Measurements from ENCODE around the gene PSMD2.

Gene PSMD2

DNA sequence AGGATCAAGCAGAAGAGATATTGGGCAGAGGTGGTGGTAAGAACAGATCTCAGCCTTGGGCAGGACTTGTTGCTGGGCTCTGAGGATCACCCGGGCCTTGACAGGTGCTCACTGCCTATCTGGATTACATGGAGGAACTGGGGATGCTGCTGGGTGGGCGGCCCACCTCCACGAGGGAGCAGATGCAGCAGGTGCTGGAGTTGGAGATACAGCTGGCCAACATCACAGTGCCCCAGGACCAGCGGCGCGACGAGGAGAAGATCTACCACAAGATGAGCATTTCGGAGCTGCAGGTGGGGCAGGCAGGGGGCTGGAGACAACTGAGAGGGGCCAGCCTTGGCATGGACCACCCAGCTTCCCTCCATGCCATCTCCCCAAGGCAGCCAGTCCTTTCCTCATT, 15.4 kb upstream of the PSMD2 start:
- no peak for DNase-seq

GRCh38 chr3:184284696-184285095, 14.3 kb upstream of the PSMD2 start:
- DNase-seq, result peak in 1 of 2 donors; percentile 9

- peak; percentile 34 to 59 for DNase-seq
These were observed 9.6 kb upstream of the PSMD2 start for GRCh38 chr3:184289426-184289938.

GRCh38 chr3:184290331-184290730, 8.7 kb upstream of the PSMD2 start:
- DNase-seq, result no peak

DNA sequence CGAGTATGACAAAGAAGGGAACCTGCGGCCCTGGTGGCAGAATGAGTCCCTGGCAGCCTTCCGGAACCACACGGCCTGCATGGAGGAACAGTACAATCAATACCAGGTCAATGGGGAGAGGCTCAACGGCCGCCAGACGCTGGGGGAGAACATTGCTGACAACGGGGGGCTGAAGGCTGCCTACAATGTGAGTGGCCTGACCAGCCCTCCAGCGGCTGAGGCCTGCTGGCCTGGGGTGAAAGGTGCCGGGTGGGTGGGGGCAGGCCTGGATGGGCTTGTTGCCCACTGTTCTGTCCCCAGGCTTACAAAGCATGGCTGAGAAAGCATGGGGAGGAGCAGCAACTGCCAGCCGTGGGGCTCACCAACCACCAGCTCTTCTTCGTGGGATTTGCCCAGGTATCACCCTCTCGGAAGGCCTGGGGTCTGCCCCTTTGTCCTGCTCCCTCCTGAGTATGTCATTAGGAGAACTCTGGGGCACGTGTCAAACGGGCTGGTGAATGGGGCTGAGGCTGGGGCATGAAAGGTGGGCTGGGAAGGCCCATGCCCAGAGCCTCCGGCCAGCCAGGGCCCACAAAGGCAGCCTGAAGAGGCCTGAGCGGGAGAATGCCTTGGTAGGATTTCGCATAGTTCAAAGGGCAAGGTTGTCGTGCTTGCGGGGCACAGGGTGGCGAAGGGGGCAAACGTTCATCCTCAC, 7.8 kb upstream of the PSMD2 start:
- no peak for DNase-seq

DNA sequence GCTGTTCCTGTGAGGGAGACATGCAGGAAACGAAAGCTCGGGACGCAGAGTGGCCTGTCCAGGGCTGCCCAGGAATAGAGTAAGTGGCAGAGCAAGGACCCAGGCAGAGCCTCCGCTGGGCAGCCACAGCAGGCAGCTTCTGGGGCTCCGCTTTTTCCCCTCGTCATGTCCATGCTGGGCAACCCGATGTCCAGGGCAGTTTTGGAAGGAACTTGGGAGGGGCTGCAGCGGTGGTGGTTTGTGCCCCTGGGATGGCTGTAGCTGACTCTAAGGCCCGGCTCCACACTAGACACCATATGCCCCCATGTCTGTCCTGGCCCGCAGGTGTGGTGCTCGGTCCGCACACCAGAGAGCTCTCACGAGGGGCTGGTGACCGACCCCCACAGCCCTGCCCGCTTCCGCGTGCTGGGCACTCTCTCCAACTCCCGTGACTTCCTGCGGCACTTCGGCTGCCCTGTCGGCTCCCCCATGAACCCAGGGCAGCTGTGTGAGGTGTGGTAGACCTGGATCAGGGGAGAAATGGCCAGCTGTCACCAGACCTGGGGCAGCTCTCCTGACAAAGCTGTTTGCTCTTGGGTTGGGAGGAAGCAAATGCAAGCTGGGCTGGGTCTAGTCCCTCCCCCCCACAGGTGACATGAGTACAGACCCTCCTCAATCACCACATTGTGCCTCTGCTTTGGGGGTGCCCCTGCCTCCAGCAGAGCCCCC, 7.1 kb upstream of the PSMD2 start:
- DNase-seq, result no peak

GRCh38 chr3:184295771-184296170, 3.3 kb upstream of the PSMD2 start:
- no peak for DNase-seq

- no peak for DNase-seq
These were observed 2.4 kb upstream of the PSMD2 start for GRCh38 chr3:184296616-184297015.

- DNase-seq, result no peak
These were observed 692 bp downstream of the PSMD2 start for GRCh38 chr3:184299488-184300377.

DNA sequence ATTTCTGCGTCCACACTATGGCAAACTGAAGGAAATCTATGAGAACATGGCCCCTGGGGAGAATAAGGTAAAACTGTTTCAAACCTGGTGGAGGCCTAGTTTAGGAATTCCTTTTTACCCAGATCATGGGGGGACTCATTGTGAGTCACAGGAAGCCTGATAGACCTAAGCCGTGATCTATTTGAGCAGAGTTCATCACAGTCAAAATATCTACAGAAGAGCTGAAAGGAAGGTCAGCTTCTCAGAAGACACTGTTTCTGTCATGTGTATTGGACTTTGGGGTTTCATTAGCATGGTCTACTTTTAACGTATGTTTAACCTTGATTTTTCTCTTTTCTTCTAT, 1.3 kb downstream of the PSMD2 start:
- no peak for DNase-seq

DNA sequence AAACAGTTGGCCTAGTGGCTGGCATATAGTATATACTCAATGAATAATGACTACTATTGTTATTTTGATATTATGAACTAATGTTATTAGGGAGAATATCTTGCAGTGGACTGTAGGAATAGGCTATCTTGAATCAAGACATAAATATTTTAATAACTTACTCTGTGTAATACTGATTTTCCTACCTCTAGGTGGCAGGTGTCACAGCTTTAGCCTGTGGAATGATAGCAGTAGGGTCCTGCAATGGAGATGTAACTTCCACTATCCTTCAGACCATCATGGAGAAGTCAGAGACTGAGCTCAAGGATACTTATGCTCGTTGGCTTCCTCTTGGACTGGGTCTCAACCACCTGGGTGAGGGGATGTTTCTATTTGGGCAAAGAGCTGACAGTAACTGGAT, 6.5 kb downstream of the PSMD2 start:
- DNase-seq, result no peak

DNA sequence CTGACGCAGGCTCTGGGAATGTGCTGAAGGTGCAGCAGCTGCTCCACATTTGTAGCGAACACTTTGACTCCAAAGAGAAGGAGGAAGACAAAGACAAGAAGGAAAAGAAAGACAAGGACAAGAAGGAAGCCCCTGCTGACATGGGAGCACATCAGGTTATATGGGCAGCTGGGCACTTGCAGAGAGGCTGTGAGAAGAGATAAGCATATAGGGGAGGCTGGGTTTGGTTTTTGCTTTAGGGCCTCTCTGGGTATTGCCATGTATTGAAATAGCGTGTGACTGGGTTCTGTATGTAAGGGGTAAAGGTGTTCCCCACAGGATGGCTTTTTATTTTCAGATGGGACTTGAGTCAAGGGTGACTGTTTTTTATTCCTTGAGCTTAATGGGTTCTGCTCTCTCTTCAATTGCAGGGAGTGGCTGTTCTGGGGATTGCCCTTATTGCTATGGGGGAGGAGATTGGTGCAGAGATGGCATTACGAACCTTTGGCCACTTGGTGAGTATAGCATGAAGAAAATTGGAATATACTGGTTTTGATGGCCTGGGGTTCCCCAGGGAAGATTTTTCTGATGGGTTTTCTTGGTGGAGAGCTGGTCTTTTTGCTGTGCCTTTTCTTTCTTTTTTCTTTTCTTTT, 7.4 kb downstream of the PSMD2 start:
- no peak for DNase-seq

DNA sequence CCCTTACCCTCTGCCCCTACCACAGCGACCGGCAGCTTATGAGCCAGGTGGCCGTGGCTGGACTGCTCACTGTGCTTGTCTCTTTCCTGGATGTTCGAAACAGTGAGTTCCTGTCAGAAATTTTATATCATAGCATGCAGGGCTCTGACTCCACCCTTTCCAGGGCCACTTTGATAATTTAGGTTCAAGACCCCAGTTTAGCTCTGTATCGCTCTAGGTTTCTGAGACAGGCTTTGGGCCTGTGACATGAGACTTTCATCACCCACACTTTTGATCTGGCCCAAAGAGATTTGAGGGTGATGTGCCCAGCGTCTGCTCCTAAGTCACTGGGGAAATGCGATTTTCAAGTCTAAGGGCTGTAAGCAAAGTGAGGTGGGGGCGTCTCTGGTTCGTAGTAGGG, 8.9 kb downstream of the PSMD2 start:
- no peak for DNase-seq

- no peak for DNase-seq
These were observed 9.7 kb downstream of the PSMD2 start for GRCh38 chr3:184308744-184309143.

- DNase-seq, result no peak
These were observed 12.6 kb downstream of the PSMD2 start for GRCh38 chr3:184311633-184312032.

DNA sequence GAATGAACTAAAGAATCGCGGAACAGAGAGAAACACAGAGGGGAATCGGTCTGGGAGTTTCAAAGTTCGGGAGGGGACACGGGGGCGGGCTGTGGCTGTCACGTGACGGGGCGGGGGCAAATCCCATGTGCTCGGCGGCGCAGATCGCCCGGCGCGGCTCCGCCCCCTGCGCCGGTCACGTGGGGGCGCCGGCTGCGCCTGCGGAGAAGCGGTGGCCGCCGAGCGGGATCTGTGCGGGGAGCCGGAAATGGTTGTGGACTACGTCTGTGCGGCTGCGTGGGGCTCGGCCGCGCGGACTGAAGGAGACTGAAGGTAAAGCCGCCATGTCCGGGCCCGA, 15.3 kb downstream of the PSMD2 start, which contains the start of gene EIF4G1:
Gene EIF4G1 (plus strand): TSS at position 244 of the 337 bp plus-strand sequence. CDS start 1,191 bp downstream, outside the sequence.
- peak; percentile 94 to 95 for DNase-seq

GRCh38 chr3:184314700-184315542, 15.9 kb downstream of the PSMD2 start:
- DNase-seq, result peak; percentile 76 to 77

DNA sequence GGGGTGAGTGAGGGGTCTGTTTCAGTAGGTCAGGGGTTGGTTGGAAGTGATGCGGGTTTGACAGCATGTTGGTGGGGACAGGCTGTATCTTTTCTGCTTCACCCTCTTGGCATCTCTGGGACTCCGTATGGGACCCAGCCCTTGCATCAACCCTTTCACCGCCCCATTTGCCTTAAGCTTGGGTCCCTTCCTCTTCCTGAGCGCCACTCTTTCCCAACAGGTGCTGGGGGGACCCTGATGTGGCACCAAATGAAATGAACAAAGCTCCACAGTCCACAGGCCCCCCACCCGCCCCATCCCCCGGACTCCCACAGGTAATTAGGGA, 16.5 kb downstream of the PSMD2 start:
- DNase-seq, result no peak

GRCh38 chr3:184315871-184316661, 17.0 kb downstream of the PSMD2 start:
- DNase-seq, result peak; percentile 10 to 33

GRCh38 chr3:184316792-184317191, 17.8 kb downstream of the PSMD2 start:
- DNase-seq, result no peak

DNA sequence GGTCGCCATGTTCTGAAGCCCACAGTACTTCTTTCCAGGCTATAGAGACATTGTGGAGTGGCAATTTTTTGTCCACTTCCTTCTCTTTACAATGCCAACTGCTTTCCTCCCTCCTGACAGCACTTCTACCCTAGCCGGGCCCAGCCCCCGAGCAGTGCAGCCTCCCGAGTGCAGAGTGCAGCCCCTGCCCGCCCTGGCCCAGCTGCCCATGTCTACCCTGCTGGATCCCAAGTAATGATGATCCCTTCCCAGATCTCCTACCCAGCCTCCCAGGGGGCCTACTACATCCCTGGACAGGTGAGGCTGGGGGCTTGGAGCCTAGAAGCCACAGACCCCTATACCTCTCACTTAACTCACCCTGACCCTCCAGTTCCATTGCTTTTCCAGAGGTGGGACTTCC, 18.2 kb downstream of the PSMD2 start:
- no peak for DNase-seq
